Endothelial cell (in vitro differentiated cells): ENCODE measurements around the gene EP400. TPM values are rescaled to one million over a fixed set of nuclear protein-coding genes. Genes with fewer than 3 reads are reported as not detected.

Experiments
- DNase-seq: peaks from one replicate; pipeline ENCODE4 v3.0.0; 2021; ENCODE audit warnings: low spot score
- H3K27ac Mint-ChIP-seq: one replicate; pipeline ENCODE4 v1.8.0; 2021; ENCODE audit warnings: mixed read lengths, inconsistent platforms; ENCODE audit not compliant: unreplicated experiment
- H3K27me3 Mint-ChIP-seq: one replicate; pipeline ENCODE4 v1.8.0; 2021; ENCODE audit warnings: mild to moderate bottlenecking, moderate library complexity, mixed read lengths, inconsistent platforms; ENCODE audit not compliant: unreplicated experiment
- H3K36me3 Mint-ChIP-seq: one replicate; pipeline ENCODE4 v1.8.0; 2021; ENCODE audit warnings: mild to moderate bottlenecking, low read depth, mixed read lengths, inconsistent platforms; ENCODE audit not compliant: unreplicated experiment
- H3K4me1 Mint-ChIP-seq: one replicate; pipeline ENCODE4 v1.8.0; 2021; ENCODE audit warnings: mild to moderate bottlenecking, mixed read lengths, inconsistent platforms; ENCODE audit not compliant: unreplicated experiment
- H3K4me3 Mint-ChIP-seq: one replicate; pipeline ENCODE4 v1.8.0; 2021; ENCODE audit warnings: mild to moderate bottlenecking, mixed read lengths, inconsistent platforms; ENCODE audit not compliant: unreplicated experiment
- H3K9me3 Mint-ChIP-seq: one replicate; pipeline ENCODE4 v1.8.0; 2021; ENCODE audit warnings: mixed read lengths, inconsistent platforms; ENCODE audit not compliant: unreplicated experiment
- total RNA-seq: library from RNA; stranded (reverse); fragmentation: NEBNext Ultra II Directional; extraction: Animal tissue kit (Norgen Biotek cat#: 25700); gene quantifications from one replicate; pipeline ENCODE4 v1.2.1, GENCODE V29; 2021; ENCODE audit not compliant: unreplicated experiment
- TF ChIP-seq, protein P1 (sequence below): fragments of 200-600 bp; sonication (generic); IDR thresholded peaks from one replicate; pipeline ENCODE4 v1.5.0; 2021; ENCODE audit warnings: antibody characterized with exemption; ENCODE audit not compliant: unreplicated experiment

EP400 gene
- total RNA-seq, 1 donor from 2014 or later = 66.2 TPM

DNA sequence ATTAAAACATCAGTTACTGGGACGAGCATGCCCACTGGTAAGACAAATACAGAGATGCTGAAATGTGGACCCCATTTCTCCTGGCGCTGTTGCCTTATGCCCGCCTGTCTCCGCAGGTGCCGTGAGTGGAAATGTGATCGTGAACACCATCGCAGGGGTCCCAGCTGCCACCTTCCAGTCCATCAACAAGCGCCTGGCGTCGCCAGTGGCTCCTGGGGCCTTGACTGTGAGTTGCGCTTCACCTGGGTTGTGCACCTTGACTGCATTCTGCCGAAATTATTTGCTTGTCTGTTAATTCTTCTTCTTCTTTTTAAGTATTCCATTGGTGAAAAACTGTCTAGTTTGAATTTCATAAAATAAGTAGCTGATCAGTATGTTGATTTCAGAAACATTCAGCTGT is 105.2 kb downstream of the EP400 start:
- H3K36me3 Mint-ChIP-seq = peaks cover 72% of the 10 kb centered on the region
- TF ChIP-seq, protein P1, sequence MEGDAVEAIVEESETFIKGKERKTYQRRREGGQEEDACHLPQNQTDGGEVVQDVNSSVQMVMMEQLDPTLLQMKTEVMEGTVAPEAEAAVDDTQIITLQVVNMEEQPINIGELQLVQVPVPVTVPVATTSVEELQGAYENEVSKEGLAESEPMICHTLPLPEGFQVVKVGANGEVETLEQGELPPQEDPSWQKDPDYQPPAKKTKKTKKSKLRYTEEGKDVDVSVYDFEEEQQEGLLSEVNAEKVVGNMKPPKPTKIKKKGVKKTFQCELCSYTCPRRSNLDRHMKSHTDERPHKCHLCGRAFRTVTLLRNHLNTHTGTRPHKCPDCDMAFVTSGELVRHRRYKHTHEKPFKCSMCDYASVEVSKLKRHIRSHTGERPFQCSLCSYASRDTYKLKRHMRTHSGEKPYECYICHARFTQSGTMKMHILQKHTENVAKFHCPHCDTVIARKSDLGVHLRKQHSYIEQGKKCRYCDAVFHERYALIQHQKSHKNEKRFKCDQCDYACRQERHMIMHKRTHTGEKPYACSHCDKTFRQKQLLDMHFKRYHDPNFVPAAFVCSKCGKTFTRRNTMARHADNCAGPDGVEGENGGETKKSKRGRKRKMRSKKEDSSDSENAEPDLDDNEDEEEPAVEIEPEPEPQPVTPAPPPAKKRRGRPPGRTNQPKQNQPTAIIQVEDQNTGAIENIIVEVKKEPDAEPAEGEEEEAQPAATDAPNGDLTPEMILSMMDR = no peak

DNA sequence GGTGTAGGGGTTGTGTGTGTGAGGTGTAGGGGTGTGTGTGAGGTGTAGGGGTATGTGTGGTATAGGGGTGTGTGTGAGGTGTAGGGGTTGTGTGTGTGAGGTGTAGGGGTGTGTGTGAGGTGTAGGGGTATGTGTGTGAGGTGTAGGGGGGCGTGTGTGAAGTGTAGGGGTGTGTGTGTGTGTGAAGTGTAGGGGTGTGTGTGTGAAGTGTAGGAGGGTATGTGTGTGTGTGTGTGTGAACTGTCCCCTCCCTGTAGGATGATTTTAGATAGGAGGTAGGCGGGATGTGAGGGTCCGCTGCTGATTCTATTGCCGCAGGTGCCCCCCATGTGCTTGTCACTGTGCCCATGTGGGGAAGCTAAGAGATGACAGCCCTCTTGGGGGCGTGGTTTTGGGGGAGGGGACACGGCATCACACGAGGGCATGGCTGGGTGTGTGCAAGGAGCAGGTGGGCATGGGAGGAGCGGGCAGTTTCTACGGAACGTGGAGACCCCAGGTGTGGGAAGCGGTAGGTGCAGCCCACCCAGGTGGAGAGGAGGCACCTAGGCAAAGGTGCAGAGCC is 105.9 kb downstream of the EP400 start:
- Mint-ChIP-seq H3K27me3 (peaks cover 2% of the 10 kb centered on the region), H3K4me3 (no peak overlapping the region), H3K36me3 (peaks cover 70% of the 10 kb centered on the region), H3K9me3 (peaks cover 5% of the 10 kb centered on the region), H3K27ac (no peak overlapping the region), H3K4me1 (no peaks in the 10 kb centered on the region)
- TF ChIP-seq, protein P1 = no peak
- DNase-seq = no peak

More for the DNA sequence above, 105.2 kb downstream of the EP400 start:
- Mint-ChIP-seq H3K9me3 (peaks cover 5% of the 10 kb centered on the region), H3K27me3 (peaks cover 2% of the 10 kb centered on the region), H3K4me1 (no peaks in the 10 kb centered on the region), H3K27ac (peak overlapping the region; percentile 15), H3K4me3 (peak overlapping the region; percentile 77)
- DNase-seq = no peak

DNA sequence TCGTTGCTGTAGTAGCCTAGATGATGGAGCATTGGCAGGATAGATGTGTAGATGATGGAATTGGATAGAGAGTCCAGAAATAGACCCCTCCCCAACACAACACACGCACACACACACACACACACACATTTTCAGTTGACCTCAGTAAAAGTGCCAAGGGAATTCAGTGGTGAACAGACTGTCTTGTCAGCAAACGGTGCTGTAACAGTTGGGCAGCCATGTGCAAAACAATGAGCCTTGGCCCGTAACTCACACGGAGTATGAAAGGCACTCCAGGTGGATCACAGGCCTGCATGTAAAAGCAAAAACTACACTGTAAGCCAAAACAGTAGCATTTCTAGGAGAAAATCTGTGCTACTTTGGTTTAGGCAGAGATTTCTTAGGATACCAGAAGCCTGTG is 106.6 kb downstream of the EP400 start:
- DNase-seq = no peak
- peaks cover 5% of the 10 kb centered on the region for H3K27me3 Mint-ChIP-seq
- no peaks in the 10 kb centered on the region for H3K4me1 Mint-ChIP-seq
- H3K4me3 Mint-ChIP-seq = no peak overlapping the region
- TF ChIP-seq, protein P1 = no peak
- H3K36me3 Mint-ChIP-seq = peaks cover 69% of the 10 kb centered on the region
- H3K27ac Mint-ChIP-seq = no peak overlapping the region
- H3K9me3 Mint-ChIP-seq = peaks cover under 1% of the 10 kb centered on the region

DNA sequence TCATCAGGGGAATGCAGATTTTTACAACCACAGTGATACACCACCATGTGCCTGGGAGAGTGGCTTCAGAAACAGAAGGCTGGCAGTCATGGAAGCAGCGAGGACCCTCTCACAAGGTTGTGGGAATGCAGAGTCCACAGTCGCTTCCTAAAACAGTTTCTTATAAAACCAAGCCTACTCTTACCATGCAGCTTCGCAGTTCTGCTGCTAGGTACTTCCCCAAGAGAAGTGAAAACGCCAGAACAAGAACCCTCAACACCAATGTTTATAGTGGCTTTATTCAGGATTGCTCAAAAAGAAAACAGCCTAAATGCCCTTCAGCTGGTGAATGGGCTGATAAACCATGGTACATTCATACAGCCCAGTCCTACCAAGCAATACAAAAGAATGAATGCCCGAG is 107.2 kb downstream of the EP400 start:
- no peak overlapping the region for H3K27ac Mint-ChIP-seq
- no peak overlapping the region for H3K4me3 Mint-ChIP-seq
- no peaks in the 10 kb centered on the region for H3K9me3 Mint-ChIP-seq
- TF ChIP-seq, protein P1 = no peak
- H3K27me3 Mint-ChIP-seq = peaks cover 5% of the 10 kb centered on the region
- peaks cover 69% of the 10 kb centered on the region for H3K36me3 Mint-ChIP-seq
- no peak for DNase-seq
- no peaks in the 10 kb centered on the region for H3K4me1 Mint-ChIP-seq

DNA sequence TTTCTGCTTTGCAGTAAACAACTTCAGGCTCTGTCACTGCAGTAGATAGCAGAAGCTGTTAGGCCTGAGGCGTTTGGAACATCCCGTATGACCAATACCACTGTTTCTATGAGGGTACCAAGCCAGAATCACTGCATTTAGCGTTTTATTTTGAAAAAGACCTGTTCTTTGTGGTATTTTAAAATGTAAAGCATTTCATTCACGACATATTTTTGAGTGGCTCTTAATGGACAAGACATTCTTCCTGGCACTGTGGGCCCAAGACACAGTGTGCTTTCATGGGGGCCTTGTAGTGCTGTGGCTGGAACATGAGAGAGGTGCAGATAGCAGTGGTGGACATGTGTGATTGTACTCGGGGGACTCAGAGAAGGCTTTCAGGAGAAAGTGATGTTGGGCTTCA is 107.9 kb downstream of the EP400 start:
- Mint-ChIP-seq H3K36me3 (peaks cover 66% of the 10 kb centered on the region), H3K27ac (no peak overlapping the region), H3K4me3 (peak overlapping the region; percentile 73), H3K4me1 (no peaks in the 10 kb centered on the region), H3K27me3 (peaks cover 5% of the 10 kb centered on the region), H3K9me3 (no peaks in the 10 kb centered on the region)
- DNase-seq = no peak
- TF ChIP-seq, protein P1 = no peak
